Large intestine (tissue), 3 donors: ENCODE data around the gene TLL1. TPM values are rescaled to one million over a fixed set of nuclear protein-coding genes. Genes with fewer than 3 reads are reported as not detected.

Experiments
- DNase-seq, 2 donors: peaks; one replicate each; pipeline versions ENCODE4 v3.0.0 to v3.0.0-alpha.2; 2013
- H3K27ac ChIP-seq: one replicate; pipeline ENCODE4 v1.5.1; 2013; ENCODE audit warnings: low read length
- H3K27me3 ChIP-seq: 2 replicates; pipeline ENCODE4 v1.6.1; 2013; ENCODE audit warnings: low read length; ENCODE audit not compliant: control insufficient read depth, insufficient read depth
- H3K36me3 ChIP-seq: 2 replicates; pipeline ENCODE4 v1.6.1; 2013; ENCODE audit warnings: low read length; ENCODE audit not compliant: control insufficient read depth, insufficient read depth
- H3K4me1 ChIP-seq: one replicate; pipeline ENCODE4 v1.6.1; 2013; ENCODE audit warnings: low read length; ENCODE audit not compliant: control insufficient read depth, insufficient read depth
- H3K4me3 ChIP-seq: one replicate; pipeline ENCODE4 v1.5.1; 2013; ENCODE audit warnings: low read length
- H3K9me3 ChIP-seq: one replicate; pipeline ENCODE4 v1.6.1; 2013; ENCODE audit warnings: mild to moderate bottlenecking, low read depth, low read length, moderate library complexity; ENCODE audit not compliant: control insufficient read depth
- WGBS: methylation state at CpG from one replicate; pipeline ENCODE4 v1.1.5; 2013; ENCODE audit warnings: low lambda C conversion rate; ENCODE audit not compliant: insufficient coverage; 5-methylcytosine and 5-hydroxymethylcytosine counted together
- polyA plus RNA-seq: library from polyadenylated mRNA; unstranded; fragments of 120-200 nt; gene quantifications from one replicate; pipeline ENCODE4 v1.2.1, GENCODE V29; 2013

Gene TLL1
- polyA plus RNA-seq, 1 donor, result 2.8 TPM

GRCh38 chr4:165879641-165880040, 6.6 kb downstream of the TLL1 start:
- WGBS, result no CpG with 5 or more reads among the region's 3 CpGs
- Histone ChIP-seq H3K27me3 (peaks cover 11% of the 10 kb centered on the region), H3K4me3 (no peak overlapping the region), H3K9me3 (no peaks in the 10 kb centered on the region), H3K4me1 (peaks cover 3% of the 10 kb centered on the region), H3K27ac (no peak overlapping the region), H3K36me3 (no peaks in the 10 kb centered on the region)
- DNase-seq, result no peak

- H3K27me3 ChIP-seq, result no peaks in the 10 kb centered on the region
- H3K4me1 ChIP-seq, result no peaks in the 10 kb centered on the region
- DNase-seq, result no peak
- no peak overlapping the region for H3K27ac ChIP-seq
- H3K4me3 ChIP-seq, result no peak overlapping the region
- no peaks in the 10 kb centered on the region for H3K9me3 ChIP-seq
- no peaks in the 10 kb centered on the region for H3K36me3 ChIP-seq
- WGBS, result 100% methylated on average over 1 of the region's 1 CpG
These were observed 21.1 kb downstream of the TLL1 start for GRCh38 chr4:165894159-165894558.

GRCh38 chr4:165905405-165906027, 32.5 kb downstream of the TLL1 start:
- Histone ChIP-seq H3K27me3 (no peaks in the 10 kb centered on the region), H3K4me1 (no peaks in the 10 kb centered on the region), H3K9me3 (no peaks in the 10 kb centered on the region), H3K36me3 (no peaks in the 10 kb centered on the region), H3K27ac (no peak overlapping the region), H3K4me3 (no peak overlapping the region)
- no peak for DNase-seq
- WGBS, result 71% methylated on average over 2 of the region's 6 CpGs

GRCh38 chr4:165906272-165906671, 33.2 kb downstream of the TLL1 start:
- Histone ChIP-seq H3K36me3 (no peaks in the 10 kb centered on the region), H3K9me3 (no peaks in the 10 kb centered on the region), H3K27me3 (no peaks in the 10 kb centered on the region), H3K4me1 (no peaks in the 10 kb centered on the region), H3K27ac (no peak overlapping the region), H3K4me3 (no peak overlapping the region)
- 100% methylated on average over 1 of the region's 1 CpG for WGBS
- DNase-seq, result no peak

GRCh38 chr4:165909947-165910346, 36.9 kb downstream of the TLL1 start:
- no peak overlapping the region for H3K27ac ChIP-seq
- no peaks in the 10 kb centered on the region for H3K4me1 ChIP-seq
- H3K36me3 ChIP-seq, result no peaks in the 10 kb centered on the region
- H3K4me3 ChIP-seq, result no peak overlapping the region
- WGBS, result 100% methylated on average over 2 of the region's 2 CpGs
- no peaks in the 10 kb centered on the region for H3K27me3 ChIP-seq
- no peak for DNase-seq
- no peaks in the 10 kb centered on the region for H3K9me3 ChIP-seq

- WGBS, result 59% methylated on average over 2 of the region's 3 CpGs
- H3K27me3 ChIP-seq, result no peaks in the 10 kb centered on the region
- DNase-seq, result no peak
- no peak overlapping the region for H3K4me3 ChIP-seq
- no peaks in the 10 kb centered on the region for H3K9me3 ChIP-seq
- H3K36me3 ChIP-seq, result no peaks in the 10 kb centered on the region
- H3K4me1 ChIP-seq, result no peaks in the 10 kb centered on the region
- no peak overlapping the region for H3K27ac ChIP-seq
These were observed 42.2 kb downstream of the TLL1 start for GRCh38 chr4:165915215-165915614.

- Histone ChIP-seq H3K27ac (no peak overlapping the region), H3K4me1 (no peaks in the 10 kb centered on the region), H3K27me3 (no peaks in the 10 kb centered on the region), H3K4me3 (no peak overlapping the region), H3K36me3 (no peaks in the 10 kb centered on the region), H3K9me3 (no peaks in the 10 kb centered on the region)
- DNase-seq, result no peak
- 74% methylated on average over 2 of the region's 3 CpGs for WGBS
These were observed 48.5 kb downstream of the TLL1 start for GRCh38 chr4:165921546-165921945.

- DNase-seq, result no peak
- no peaks in the 10 kb centered on the region for H3K9me3 ChIP-seq
- no peaks in the 10 kb centered on the region for H3K27me3 ChIP-seq
- no peak overlapping the region for H3K4me3 ChIP-seq
- no peaks in the 10 kb centered on the region for H3K36me3 ChIP-seq
- no peaks in the 10 kb centered on the region for H3K4me1 ChIP-seq
- H3K27ac ChIP-seq, result no peak overlapping the region
These were observed 49.7 kb downstream of the TLL1 start for GRCh38 chr4:165922747-165923146.

- Histone ChIP-seq H3K4me1 (no peaks in the 10 kb centered on the region), H3K4me3 (no peak overlapping the region), H3K9me3 (no peaks in the 10 kb centered on the region), H3K36me3 (no peaks in the 10 kb centered on the region), H3K27me3 (no peaks in the 10 kb centered on the region), H3K27ac (no peak overlapping the region)
- WGBS, result 100% methylated on average over 2 of the region's 6 CpGs
- no peak for DNase-seq
These were observed 53.3 kb downstream of the TLL1 start for GRCh38 chr4:165926307-165926706.

- Histone ChIP-seq H3K27me3 (no peaks in the 10 kb centered on the region), H3K27ac (no peak overlapping the region), H3K4me3 (no peak overlapping the region), H3K4me1 (no peaks in the 10 kb centered on the region), H3K36me3 (no peaks in the 10 kb centered on the region), H3K9me3 (no peaks in the 10 kb centered on the region)
- no peak for DNase-seq
- WGBS, result 100% methylated on average over 1 of the region's 3 CpGs
These were observed 54.3 kb downstream of the TLL1 start for GRCh38 chr4:165927366-165927765.

GRCh38 chr4:165927815-165928214, 54.8 kb downstream of the TLL1 start:
- Histone ChIP-seq H3K4me3 (no peak overlapping the region), H3K4me1 (no peaks in the 10 kb centered on the region), H3K27me3 (no peaks in the 10 kb centered on the region), H3K9me3 (no peaks in the 10 kb centered on the region), H3K27ac (no peak overlapping the region), H3K36me3 (no peaks in the 10 kb centered on the region)
- no CpG with 5 or more reads among the region's 3 CpGs for WGBS
- DNase-seq, result no peak
